Mononuclear cell (primary cell): Measurements from ENCODE around the gene LRRC8C. TPM values are rescaled to one million over a fixed set of nuclear protein-coding genes. Genes with fewer than 3 reads are reported as not detected.

Experiments
- H3K27me3 ChIP-seq: 2 replicates; pipeline ENCODE4 v1.6.0; 2011; ENCODE audit warnings: low read length, control low read depth; ENCODE audit not compliant: insufficient read depth
- H3K4me1 ChIP-seq: 2 replicates; pipeline ENCODE4 v1.5.1; 2011; ENCODE audit warnings: mild to moderate bottlenecking, low read length, control low read depth; ENCODE audit not compliant: insufficient read depth
- H3K4me3 ChIP-seq: 2 replicates; pipeline ENCODE4 v1.5.1; 2011; ENCODE audit warnings: mild to moderate bottlenecking, low read length, moderate library complexity
- H3K9me3 ChIP-seq: 2 replicates; pipeline ENCODE4 v1.5.1; 2011; ENCODE audit warnings: low read depth, mild to moderate bottlenecking, control low read depth, low read length
- total RNA-seq: library from RNA; depleted of rRNA; stranded (reverse); fragments of >200 nt; gene quantifications from one replicate; pipeline ENCODE4 v1.2.3, GENCODE V29; 2012

Gene LRRC8C
- total RNA-seq, 1 donor: 46.0 TPM

GRCh38 chr1:89710498-89711139 is 77.7 kb downstream of the LRRC8C start:
- Histone ChIP-seq H3K4me3 (no peak overlapping the region), H3K4me1 (peaks cover 34% of the 10 kb centered on the region), H3K27me3 (no peaks in the 10 kb centered on the region), H3K9me3 (no peaks in the 10 kb centered on the region)

GRCh38 chr1:89711140-89711778 is 78.3 kb downstream of the LRRC8C start:
- no peaks in the 10 kb centered on the region for H3K27me3 ChIP-seq
- no peak overlapping the region for H3K4me3 ChIP-seq
- H3K9me3 ChIP-seq: no peaks in the 10 kb centered on the region
- peaks cover 29% of the 10 kb centered on the region for H3K4me1 ChIP-seq

GRCh38 chr1:89712420-89712819 is 79.5 kb downstream of the LRRC8C start:
- Histone ChIP-seq H3K4me1 (peaks cover 19% of the 10 kb centered on the region), H3K9me3 (no peaks in the 10 kb centered on the region), H3K4me3 (no peak overlapping the region), H3K27me3 (no peaks in the 10 kb centered on the region)

- no peaks in the 10 kb centered on the region for H3K27me3 ChIP-seq
- no peaks in the 10 kb centered on the region for H3K9me3 ChIP-seq
- H3K4me1 ChIP-seq: peaks cover 24% of the 10 kb centered on the region
- no peak overlapping the region for H3K4me3 ChIP-seq
These were observed 82.8 kb downstream of the LRRC8C start for GRCh38 chr1:89715677-89716076.

GRCh38 chr1:89719502-89720306 is 86.8 kb downstream of the LRRC8C start:
- H3K9me3 ChIP-seq: no peaks in the 10 kb centered on the region
- H3K27me3 ChIP-seq: no peaks in the 10 kb centered on the region
- peaks cover 57% of the 10 kb centered on the region for H3K4me1 ChIP-seq
- H3K4me3 ChIP-seq: no peak overlapping the region

- Histone ChIP-seq H3K4me3 (no peak overlapping the region), H3K9me3 (no peaks in the 10 kb centered on the region), H3K4me1 (peaks cover 69% of the 10 kb centered on the region), H3K27me3 (no peaks in the 10 kb centered on the region)
These were observed 87.9 kb downstream of the LRRC8C start for GRCh38 chr1:89720839-89721238.

GRCh38 chr1:89721351-89721750 is 88.4 kb downstream of the LRRC8C start:
- H3K27me3 ChIP-seq: no peaks in the 10 kb centered on the region
- H3K9me3 ChIP-seq: no peaks in the 10 kb centered on the region
- no peak overlapping the region for H3K4me3 ChIP-seq
- H3K4me1 ChIP-seq: peaks cover 72% of the 10 kb centered on the region

- no peaks in the 10 kb centered on the region for H3K27me3 ChIP-seq
- H3K4me1 ChIP-seq: peaks cover 67% of the 10 kb centered on the region
- no peaks in the 10 kb centered on the region for H3K9me3 ChIP-seq
- H3K4me3 ChIP-seq: no peak overlapping the region
These were observed 90.2 kb downstream of the LRRC8C start for GRCh38 chr1:89723144-89723543.

- peaks cover 69% of the 10 kb centered on the region for H3K4me1 ChIP-seq
- no peaks in the 10 kb centered on the region for H3K27me3 ChIP-seq
- H3K4me3 ChIP-seq: no peak overlapping the region
- no peaks in the 10 kb centered on the region for H3K9me3 ChIP-seq
These were observed 90.9 kb downstream of the LRRC8C start for GRCh38 chr1:89723863-89724262.

- H3K4me1 ChIP-seq: peaks cover 65% of the 10 kb centered on the region
- H3K27me3 ChIP-seq: no peaks in the 10 kb centered on the region
- H3K9me3 ChIP-seq: no peaks in the 10 kb centered on the region
- H3K4me3 ChIP-seq: no peak overlapping the region
These were observed 91.6 kb downstream of the LRRC8C start for GRCh38 chr1:89724369-89725010.

- H3K9me3 ChIP-seq: no peaks in the 10 kb centered on the region
- H3K27me3 ChIP-seq: no peaks in the 10 kb centered on the region
- H3K4me1 ChIP-seq: peaks cover 60% of the 10 kb centered on the region
- H3K4me3 ChIP-seq: no peak overlapping the region
These were observed 92.1 kb downstream of the LRRC8C start for GRCh38 chr1:89725011-89725370.

GRCh38 chr1:89725631-89726030 is 92.7 kb downstream of the LRRC8C start:
- H3K4me3 ChIP-seq: no peak overlapping the region
- H3K9me3 ChIP-seq: no peaks in the 10 kb centered on the region
- peaks cover 56% of the 10 kb centered on the region for H3K4me1 ChIP-seq
- H3K27me3 ChIP-seq: no peaks in the 10 kb centered on the region

GRCh38 chr1:89727517-89728312 is 94.8 kb downstream of the LRRC8C start:
- Histone ChIP-seq H3K27me3 (no peaks in the 10 kb centered on the region), H3K4me3 (no peak overlapping the region), H3K4me1 (peaks cover 49% of the 10 kb centered on the region), H3K9me3 (no peaks in the 10 kb centered on the region)

GRCh38 chr1:89728381-89728780 is 95.5 kb downstream of the LRRC8C start:
- Histone ChIP-seq H3K9me3 (no peaks in the 10 kb centered on the region), H3K27me3 (no peaks in the 10 kb centered on the region), H3K4me3 (no peak overlapping the region), H3K4me1 (peaks cover 42% of the 10 kb centered on the region)
